SU-DHL-6 (cell line): ENCODE measurements around the gene RGS11.

Source experiments
- EZH2phosphoT487 ChIP-seq: fragments of 200-600 bp; sonication (generic), shearing (Covaris generic); conservative IDR thresholded peaks from 2 replicates; pipeline ENCODE4 v1.6.1; 2018; ENCODE audit warnings: mild to moderate bottlenecking, antibody characterized with exemption, low read length, moderate library complexity, mixed read lengths
- TF ChIP-seq, protein P1 (sequence below): fragments of 200-600 bp; sonication (generic); IDR thresholded peaks from one replicate; pipeline ENCODE4 v1.5.1; 2017; ENCODE audit warnings: antibody characterized with exemption, mild to moderate bottlenecking, low read length, moderate library complexity; ENCODE audit not compliant: insufficient read depth, poor library complexity, severe bottlenecking

DNA sequence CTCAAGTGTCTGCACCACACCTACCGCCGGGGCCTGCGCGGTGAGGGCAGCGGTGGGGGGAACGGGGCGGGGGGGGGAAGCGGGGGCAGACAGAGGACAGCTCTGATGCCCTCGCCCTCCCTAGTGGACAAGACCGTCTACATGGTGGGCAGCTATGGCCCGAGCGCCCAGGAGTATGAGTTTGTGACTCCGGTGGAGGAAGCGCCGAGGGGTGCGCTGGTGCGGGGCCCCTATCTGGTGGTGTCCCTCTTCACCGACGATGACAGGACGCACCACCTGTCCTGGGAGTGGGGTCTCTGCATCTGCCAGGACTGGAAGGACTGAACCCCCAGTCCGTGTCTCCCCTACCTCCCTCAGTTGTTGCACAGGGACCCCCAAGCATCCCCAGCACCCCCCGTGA is 6.7 kb upstream of the RGS11 start:
- TF ChIP-seq, protein P1, sequence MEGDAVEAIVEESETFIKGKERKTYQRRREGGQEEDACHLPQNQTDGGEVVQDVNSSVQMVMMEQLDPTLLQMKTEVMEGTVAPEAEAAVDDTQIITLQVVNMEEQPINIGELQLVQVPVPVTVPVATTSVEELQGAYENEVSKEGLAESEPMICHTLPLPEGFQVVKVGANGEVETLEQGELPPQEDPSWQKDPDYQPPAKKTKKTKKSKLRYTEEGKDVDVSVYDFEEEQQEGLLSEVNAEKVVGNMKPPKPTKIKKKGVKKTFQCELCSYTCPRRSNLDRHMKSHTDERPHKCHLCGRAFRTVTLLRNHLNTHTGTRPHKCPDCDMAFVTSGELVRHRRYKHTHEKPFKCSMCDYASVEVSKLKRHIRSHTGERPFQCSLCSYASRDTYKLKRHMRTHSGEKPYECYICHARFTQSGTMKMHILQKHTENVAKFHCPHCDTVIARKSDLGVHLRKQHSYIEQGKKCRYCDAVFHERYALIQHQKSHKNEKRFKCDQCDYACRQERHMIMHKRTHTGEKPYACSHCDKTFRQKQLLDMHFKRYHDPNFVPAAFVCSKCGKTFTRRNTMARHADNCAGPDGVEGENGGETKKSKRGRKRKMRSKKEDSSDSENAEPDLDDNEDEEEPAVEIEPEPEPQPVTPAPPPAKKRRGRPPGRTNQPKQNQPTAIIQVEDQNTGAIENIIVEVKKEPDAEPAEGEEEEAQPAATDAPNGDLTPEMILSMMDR, result no peak
- TF ChIP-seq EZH2phosphoT487, result no peak
